K562 (cell line): ENCODE measurements around the gene MAP1LC3B. TPM values are rescaled to one million over a fixed set of nuclear protein-coding genes. Genes with fewer than 3 reads are reported as not detected.

Source experiments
- ATAC-seq: fragments of 200-7000 bp; cut with Tn5 transposase; 3 replicates; pipeline ENCODE4 v1.9.1; 2020; ENCODE audit warnings: moderate library complexity
- BruUV-seq: library from RNA; stranded (reverse); fragments of 400-500 nt; replicated peaks from 2 replicates; lab custom pipeline; 2021; lab: Mats Ljungman, UMichigan
- CTCF ChIA-PET: fragments of 300-600 bp; formaldehyde crosslinking; extraction: SDS; loops from one replicate; lab custom pipeline; 2021; ENCODE audit warnings: low intra/inter-chr PET ratio; lab: Yijun Ruan, JAX
- POLR2A ChIA-PET: fragments of 300-600, 350-650 bp; sonication (Branson Sonifier 250); formaldehyde crosslinking; extraction: SDS; loops from one replicate; lab custom pipeline; 2021; ENCODE audit warnings: antibody characterized with exemption, inconsistent platforms; lab: Yijun Ruan, JAX
- DNase-seq, 4 experiments: peaks; one replicate each; pipeline versions ENCODE4 v3.0.0 to v3.0.0-alpha.2; 2011 to 2018; ENCODE audit warnings: low spot score in 3 of 4, mixed read lengths in 3 of 4; ENCODE audit errors: extremely low read depth in 1 of 4
- FAIRE-seq: peaks from 2 replicates; lab custom pipeline; 2011; peaks lifted over from hg19 to GRCh38; lab: Jason Lieb, UNC
- H2AFZ ChIP-seq: 2 replicates; pipeline ENCODE4 v1.6.0; 2011; ENCODE audit warnings: low read depth, low read length, control low read depth, inconsistent platforms
- H3K27ac ChIP-seq: fragments of 200-600 bp; 3 replicates; pipeline ENCODE4 v1.8.0; 2011; ENCODE audit warnings: low read depth, mild to moderate bottlenecking, control low read depth, inconsistent platforms, low read length, moderate library complexity, mixed read lengths; ENCODE audit errors: extremely low read depth
- H3K27me3 ChIP-seq, 2 experiments: fragments of 300-600 bp in 1 of 2; 2 replicates in 1 of 2; 3 replicates in 1 of 2; pipeline versions ENCODE4 v1.6.0 to v1.8.0; 2011; ENCODE audit warnings: inconsistent platforms in 2 of 2, low read length in 2 of 2, mild to moderate bottlenecking in 1 of 2, mixed read lengths in 1 of 2, moderate library complexity in 1 of 2; ENCODE audit not compliant: control insufficient read depth in 2 of 2, insufficient read depth in 2 of 2
- H3K36me3 ChIP-seq: fragments of 300-600 bp; 3 replicates; pipeline ENCODE4 v1.8.0; 2011; ENCODE audit warnings: mild to moderate bottlenecking, low read length, inconsistent platforms; ENCODE audit not compliant: control insufficient read depth, insufficient read depth
- H3K4me1 ChIP-seq, 2 experiments: fragments of 200-600 bp in 1 of 2; replicated peaks in 1 of 2; 2 replicates in 1 of 2; 3 replicates in 1 of 2; pipeline versions ENCODE4 v1.5.1 to v1.8.0; 2011; ENCODE audit warnings: inconsistent platforms in 2 of 2, low read length in 2 of 2, mild to moderate bottlenecking in 1 of 2, mixed read lengths in 1 of 2, moderate library complexity in 1 of 2; ENCODE audit not compliant: control insufficient read depth in 2 of 2, insufficient read depth in 2 of 2
- H3K4me2 ChIP-seq: 2 replicates; pipeline ENCODE4 v1.6.1; 2011; ENCODE audit warnings: low read length, control low read depth, inconsistent platforms, mixed read lengths; ENCODE audit not compliant: insufficient read depth
- H3K4me3 ChIP-seq: fragments of 200-600 bp; sonication (generic), shearing (Covaris generic); 2 replicates; pipeline ENCODE4 v1.5.1; 2016; ENCODE audit warnings: control low read depth, inconsistent platforms
- H3K79me2 ChIP-seq: fragments of 200-600 bp; 3 replicates; pipeline ENCODE4 v1.8.0; 2011; ENCODE audit warnings: low read length, inconsistent platforms; ENCODE audit not compliant: control insufficient read depth, insufficient read depth
- H3K9ac ChIP-seq, 2 experiments: 2 replicates each; pipeline versions ENCODE4 v1.6.0 to v1.6.1; 2011; ENCODE audit warnings: low read depth in 2 of 2, low read length in 2 of 2, control low read depth in 1 of 2, inconsistent platforms in 1 of 2, mild to moderate bottlenecking in 1 of 2, mixed read lengths in 1 of 2; ENCODE audit not compliant: insufficient read depth in 1 of 2
- H3K9me1 ChIP-seq: one replicate; pipeline ENCODE4 v1.6.0; 2011; ENCODE audit warnings: inconsistent platforms, mild to moderate bottlenecking, low read length, moderate library complexity; ENCODE audit not compliant: control insufficient read depth, insufficient read depth
- H3K9me3 ChIP-seq: replicated peaks from 2 replicates; pipeline ENCODE4 v1.5.1; 2011; ENCODE audit warnings: low read depth, low read length, inconsistent platforms; ENCODE audit not compliant: control insufficient read depth, insufficient read depth
- H4K20me1 ChIP-seq: replicated peaks from 2 replicates; pipeline ENCODE4 v1.6.1; 2011; ENCODE audit warnings: low read length, inconsistent platforms, mixed read lengths; ENCODE audit not compliant: control insufficient read depth, insufficient read depth
- NFATC3 ChIP-seq: fragments of 450-650 bp; IDR thresholded peaks from 2 replicates; pipeline ENCODE4 v1.6.1; 2017; ENCODE audit warnings: mild to moderate bottlenecking
- POLR2AphosphoS5 ChIP-seq: IDR thresholded peaks from 2 replicates; pipeline ENCODE4 v1.6.1; 2011; ENCODE audit warnings: mild to moderate bottlenecking, low read depth, low read length, moderate library complexity; ENCODE audit not compliant: control insufficient read depth, insufficient read depth
- RFX7 ChIP-seq: fragments of 250-450 bp; sonication (Bioruptor Pico); IDR thresholded peaks from 2 replicates; pipeline ENCODE4 v1.5.1; 2021; ENCODE audit warnings: mild to moderate bottlenecking
- SMAD4 ChIP-seq: fragments of 250-450 bp; sonication (Bioruptor Pico); conservative IDR thresholded peaks from 2 replicates; pipeline ENCODE4 v1.8.0; 2021; ENCODE audit warnings: inconsistent platforms, mild to moderate bottlenecking, moderate library complexity
- TBL1XR1 ChIP-seq, 2 experiments: IDR thresholded peaks; 2 replicates each; pipeline ENCODE4 v1.6.1; 2012; ENCODE audit warnings: improper control_type of control experiment in 2 of 2, low read length in 2 of 2, mild to moderate bottlenecking in 1 of 2
- U2AF1 ChIP-seq: fragments of 200-400 bp; formaldehyde crosslinking; optimal IDR thresholded peaks from 2 replicates; pipeline ENCODE3; 2017; ENCODE audit warnings: mild to moderate bottlenecking, low read depth, low read length, moderate library complexity
- VEZF1 ChIP-seq: fragments of 200-800 bp; sonication (Bioruptor generic); IDR thresholded peaks from 2 replicates; pipeline ENCODE4 v1.6.1; 2017; ENCODE audit warnings: missing genetic modification characterization, missing compliant biosample characterization
- ZNF239 ChIP-seq: fragments of 250-450 bp; sonication (Bioruptor Pico); IDR thresholded peaks from 2 replicates; pipeline ENCODE4 v1.4.0; 2020; ENCODE audit warnings: mild to moderate bottlenecking
- ZNF583 ChIP-seq: fragments of 250-450 bp; sonication (Bioruptor Pico); IDR thresholded peaks from 2 replicates; pipeline ENCODE4 v1.4.0; 2020
- ZNF644 ChIP-seq: fragments of 200-800 bp; sonication (Bioruptor generic); IDR thresholded peaks from 2 replicates; pipeline ENCODE4 v1.6.1; 2016; ENCODE audit warnings: low read depth, missing genetic modification characterization, missing compliant biosample characterization
- ZNF696 ChIP-seq: fragments of 250-450 bp; sonication (Bioruptor Pico); conservative IDR thresholded peaks from 2 replicates; pipeline ENCODE4 v1.4.0; 2020; ENCODE audit warnings: mild to moderate bottlenecking, moderate library complexity
- WGBS: fragments of 100-300 bp; shearing (Covaris generic); methylation state at CpG from one replicate; pipeline ENCODE4 v1.1.6; 2016; ENCODE audit warnings: low coverage, mixed read lengths; ENCODE audit not compliant: insufficient coverage; ENCODE audit errors: missing lambda C conversion rate; 5-methylcytosine and 5-hydroxymethylcytosine counted together
- in situ Hi-C: fragments of 300-500 bp; cut with MboI; formaldehyde crosslinking; loops from 4 replicates; pipeline ENCODE4 v1.15.0; 2018; ENCODE audit warnings: inconsistent platforms, mixed read lengths
- intact Hi-C: fragments of 100-400 bp; cut with micrococcal nuclease; formaldehyde crosslinking; loops from 2 replicates; pipeline ENCODE4 v1.14.2; 2022
- polyA plus RNA-seq, 8 experiments: library from polyadenylated mRNA; depleted of rRNA in 4 of 8; stranded (reverse) in 5 of 8; unstranded in 3 of 8; fragments of >200 nt; fragmentation: Nextera tagmentation in 2 of 8; fragmentation: Illumina TruSeq in 1 of 8; extraction: Ambion mirVana in 2 of 8; extraction: Trizol in 1 of 8; gene quantifications; 2 replicates each; pipeline versions ENCODE4 v1.2.1 to v1.2.3, GENCODE V29; 2011 to 2014; ENCODE audit warnings: inconsistent platforms in 1 of 8, missing spikeins in 1 of 8
- total RNA-seq, 7 experiments: library from RNA; depleted of rRNA in 6 of 7; stranded (reverse); fragments of >200 nt in 6 of 7; fragmentation: Illumina TruSeq in 2 of 7; extraction: Trizol in 2 of 7; gene quantifications; 2 replicates each; pipeline versions ENCODE4 v1.2.1 to v1.2.3, GENCODE V29; 2011 to 2021; ENCODE audit warnings: low replicate concordance in 1 of 7

The MAP1LC3B gene
- total and polyA plus RNA-seq, 9 of the 15 experiments (the other 6 are each of a cell fraction or from before 2014, with no cell fraction given), result 16.0 to 81.5 (median 36.7) TPM

- ChIA-PET CTCF (no interaction called here), POLR2A (no interaction called here)
- Histone ChIP-seq H3K4me3 (no peak overlapping the region), H3K9me3 (no peaks in the 10 kb centered on the region), H3K9ac (no peak overlapping the region), H2AFZ (no peak overlapping the region), H3K4me1 (peaks cover 0 to 6% of the 10 kb centered on the region in 2 experiments; a peak in 1 of 5 replicates), H3K27me3 (no peaks in the 10 kb centered on the region), H3K79me2 (no peaks in the 10 kb centered on the region), H3K4me2 (no peak overlapping the region), H4K20me1 (no peaks in the 10 kb centered on the region), H3K36me3 (peaks cover 20% of the 10 kb centered on the region; the same call in 1 of the 3 replicates), H3K27ac (no peak overlapping the region), H3K9me1 (no peaks in the 10 kb centered on the region)
- no peak for TF ChIP-seq RFX7 (CRISPR knock-in tag)
- TF ChIP-seq VEZF1 (CRISPR knock-in tag), result no peak
- no peak for TF ChIP-seq ZNF239 (CRISPR knock-in tag)
- no peak for TF ChIP-seq TBL1XR1 (IDR thresholded peaks at IDR 0.05; ENCODE audit: low read length in 2 of 2)
- TF ChIP-seq POLR2AphosphoS5, result no peak
- no peak for TF ChIP-seq ZNF583
- no peak for TF ChIP-seq NFATC3
- TF ChIP-seq ZNF644, result no peak
- no peak for TF ChIP-seq U2AF1
- no peak for TF ChIP-seq ZNF696 (CRISPR knock-in tag)
- no peak for TF ChIP-seq SMAD4 (CRISPR knock-in tag)
- BruUV-seq, result no TSS peak
- FAIRE-seq, result no peak
- DNase-seq, result no peak
- no peak for ATAC-seq
- 81% methylated on average over 6 of the region's 6 CpGs for WGBS
- in situ Hi-C loops, result no loop called here
- intact Hi-C loops, result no loop called here
Measured at GRCh38 chr16:87447323-87447722, 55.2 kb downstream of the MAP1LC3B start.
